OCI-LY3 (cell line): ENCODE measurements around the gene REG1A.

Experiments
- EZH2phosphoT487 ChIP-seq: fragments of 200-600 bp; shearing (Covaris generic); IDR thresholded peaks from 2 replicates; pipeline ENCODE4 v1.6.1; 2018; ENCODE audit warnings: antibody characterized with exemption, mixed run types, low read depth
- TF ChIP-seq, protein P1 (sequence below): fragments of 200-600, 300-600 bp; sonication (generic); IDR thresholded peaks from 2 replicates; pipeline ENCODE4 v1.5.1; 2014; ENCODE audit warnings: antibody characterized with exemption, low read length, low read depth

DNA sequence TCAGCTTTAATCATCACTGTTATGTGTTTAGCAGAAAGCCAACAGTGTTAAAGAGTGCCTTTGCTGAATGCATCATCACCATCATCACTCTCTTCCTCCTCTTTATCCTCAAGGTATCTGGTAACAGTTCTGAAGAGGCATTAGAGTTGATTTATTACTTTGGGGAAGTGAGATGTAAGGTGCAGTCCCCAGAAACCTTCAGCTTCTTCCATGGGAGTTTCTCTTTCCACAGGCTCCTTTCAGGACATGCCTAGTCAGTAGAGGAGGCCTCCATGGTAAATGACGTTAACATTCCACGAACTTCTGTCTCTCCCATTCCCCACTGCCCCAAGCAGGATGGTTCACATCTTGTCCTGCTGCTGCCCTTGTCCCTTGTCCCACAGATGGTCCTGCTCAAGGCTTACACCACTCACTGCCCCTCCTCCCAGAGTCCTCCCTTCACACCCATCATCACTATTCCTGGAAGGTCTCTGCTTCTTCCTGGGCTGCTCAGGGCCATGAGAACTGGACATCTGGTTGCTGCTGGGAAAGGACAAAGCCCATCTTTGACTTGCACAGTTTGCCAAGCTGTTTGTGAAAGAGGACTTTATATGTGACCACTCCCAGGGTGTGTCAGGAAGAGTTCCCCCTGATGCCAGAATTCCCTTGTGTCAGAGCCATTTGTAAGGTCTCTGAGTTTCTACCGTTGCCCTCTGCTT is 5.3 kb upstream of the REG1A start:
- TF ChIP-seq, protein P1, sequence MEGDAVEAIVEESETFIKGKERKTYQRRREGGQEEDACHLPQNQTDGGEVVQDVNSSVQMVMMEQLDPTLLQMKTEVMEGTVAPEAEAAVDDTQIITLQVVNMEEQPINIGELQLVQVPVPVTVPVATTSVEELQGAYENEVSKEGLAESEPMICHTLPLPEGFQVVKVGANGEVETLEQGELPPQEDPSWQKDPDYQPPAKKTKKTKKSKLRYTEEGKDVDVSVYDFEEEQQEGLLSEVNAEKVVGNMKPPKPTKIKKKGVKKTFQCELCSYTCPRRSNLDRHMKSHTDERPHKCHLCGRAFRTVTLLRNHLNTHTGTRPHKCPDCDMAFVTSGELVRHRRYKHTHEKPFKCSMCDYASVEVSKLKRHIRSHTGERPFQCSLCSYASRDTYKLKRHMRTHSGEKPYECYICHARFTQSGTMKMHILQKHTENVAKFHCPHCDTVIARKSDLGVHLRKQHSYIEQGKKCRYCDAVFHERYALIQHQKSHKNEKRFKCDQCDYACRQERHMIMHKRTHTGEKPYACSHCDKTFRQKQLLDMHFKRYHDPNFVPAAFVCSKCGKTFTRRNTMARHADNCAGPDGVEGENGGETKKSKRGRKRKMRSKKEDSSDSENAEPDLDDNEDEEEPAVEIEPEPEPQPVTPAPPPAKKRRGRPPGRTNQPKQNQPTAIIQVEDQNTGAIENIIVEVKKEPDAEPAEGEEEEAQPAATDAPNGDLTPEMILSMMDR: no peak
- no peak for TF ChIP-seq EZH2phosphoT487
